ENCODE data around the gene UCK2.

DNA sequence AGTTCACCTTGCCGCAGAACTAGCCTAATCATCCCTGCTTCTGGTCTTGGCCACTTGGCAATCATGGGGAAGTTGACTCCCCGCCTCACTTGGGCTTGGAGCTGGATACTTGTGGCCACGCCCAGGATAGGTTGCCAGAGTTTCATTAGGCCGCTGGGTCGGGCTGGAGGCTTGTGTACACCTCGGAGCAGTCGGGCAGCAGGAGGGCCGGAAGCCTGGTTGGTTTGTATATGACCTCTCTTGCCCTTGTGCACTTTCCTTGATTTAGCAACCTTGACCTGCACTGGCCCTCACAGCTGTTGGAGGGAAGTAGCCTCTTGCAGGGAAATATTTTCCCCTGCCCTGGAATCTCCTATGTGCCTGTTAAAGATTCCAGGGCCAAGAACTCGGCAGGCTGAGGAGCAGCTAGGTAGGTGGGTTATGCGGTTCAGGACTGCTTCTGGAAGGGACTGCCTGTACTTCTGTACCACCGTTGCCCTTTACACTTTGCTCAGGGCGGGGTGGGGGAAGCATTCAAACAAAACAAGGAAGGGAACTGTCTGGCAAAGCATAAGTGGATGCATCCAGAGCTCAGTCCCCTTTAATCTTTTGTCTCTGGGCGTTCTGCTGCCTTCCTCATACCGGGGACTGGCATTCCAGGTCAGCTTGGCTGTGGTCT lies 83.5 kb downstream of the UCK2 start:
- TF ChIP-seq ELF1 (tag; IDR thresholded peaks at IDR 0.05) (no peak), CTCF (IDR thresholded peaks at IDR 0.05 in 2 of 3, conservative IDR thresholded peaks at IDR 0.05 in 1 of 3; ENCODE audit: insufficient read depth in 2 of 3, low read depth in 1 of 3, low read length in 3 of 3) (no peak), JUND (IDR thresholded peaks at IDR 0.05; ENCODE audit: borderline replicate concordance, low read depth, low read length) (no peak), JUND (tag; IDR thresholded peaks at IDR 0.05; ENCODE audit: borderline replicate concordance, low read depth, low read length) (no peak)

Measured in K562 (cell line).